ENCODE data around the gene QRFP. TPM values are rescaled to one million over a fixed set of nuclear protein-coding genes. Genes with fewer than 3 reads are reported as not detected.

The QRFP gene
- total RNA-seq, 1 experiment from 2014 or later = not detected

GRCh38 chr9:130895481-130896232 lies 955 bp downstream of the QRFP start:
- Histone ChIP-seq H3K9me3 (ENCODE audit: control insufficient read depth in 1 of 2, insufficient read depth in 1 of 2, low read depth in 1 of 2, low read length in 2 of 2) (no peaks in the 10 kb centered on the region), H3K4me1 (ENCODE audit: control insufficient read depth in 1 of 2, insufficient read depth in 2 of 2, low read length in 2 of 2) (no peaks in the 10 kb centered on the region), H3K9me2 (ENCODE audit: insufficient read depth) (no peaks in the 10 kb centered on the region), H2AFZ (ENCODE audit: low read depth, low read length, poor library complexity, severe bottlenecking) (no peak overlapping the region), H4K20me1 (ENCODE audit: insufficient read depth) (no peaks in the 10 kb centered on the region), H3K27ac (ENCODE audit: low read depth, low read length) (no peak overlapping the region), H3K27me3 (ENCODE audit: insufficient read depth, low read length) (no peaks in the 10 kb centered on the region), H3K4me2 (ENCODE audit: low read length) (no peak overlapping the region), H3K4me3 (replicated peaks in 1 of 2; ENCODE audit: low read depth in 1 of 2, low read length in 2 of 2) (no peak overlapping the region), H3K36me3 (ENCODE audit: control insufficient read depth in 1 of 2, insufficient read depth in 2 of 2, low read length in 2 of 2) (no peaks in the 10 kb centered on the region), H3K9ac (ENCODE audit: low read length) (no peak overlapping the region), H3K79me2 (ENCODE audit: insufficient read depth, low read length) (no peaks in the 10 kb centered on the region)
- intact Hi-C loops (cut with micrococcal nuclease) = no loop called here
- DNase-seq (ENCODE audit: low read depth, low spot score) = no peak
- ATAC-seq = no peak
- no peak for TF ChIP-seq SIN3A (IDR thresholded peaks at IDR 0.05; ENCODE audit: low read depth)
- no peak for TF ChIP-seq ZBTB33 (IDR thresholded peaks at IDR 0.05; ENCODE audit: extremely low read depth, insufficient replicate concordance, low read length)
- no peak for TF ChIP-seq CBX3 (IDR thresholded peaks at IDR 0.05; ENCODE audit: low read depth)
- no peak for TF ChIP-seq REST (IDR thresholded peaks at IDR 0.05; ENCODE audit: low read depth)
- TF ChIP-seq YY1 (IDR thresholded peaks at IDR 0.05; ENCODE audit: extremely low read depth, insufficient replicate concordance, low read depth, low read length) = no peak
- no peak for TF ChIP-seq ELF1 (IDR thresholded peaks at IDR 0.05; ENCODE audit: borderline replicate concordance, low read depth)
- TF ChIP-seq, protein P1, sequence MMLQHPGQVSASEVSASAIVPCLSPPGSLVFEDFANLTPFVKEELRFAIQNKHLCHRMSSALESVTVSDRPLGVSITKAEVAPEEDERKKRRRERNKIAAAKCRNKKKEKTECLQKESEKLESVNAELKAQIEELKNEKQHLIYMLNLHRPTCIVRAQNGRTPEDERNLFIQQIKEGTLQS (IDR thresholded peaks at IDR 0.05) = no peak
- TF ChIP-seq ZFX (IDR thresholded peaks at IDR 0.05) = no peak
- no peak for TF ChIP-seq FOSL1 (IDR thresholded peaks at IDR 0.05; ENCODE audit: low read depth)
- no peak for TF ChIP-seq POLR2AphosphoS5 (IDR thresholded peaks at IDR 0.05; ENCODE audit: low read depth, low read length)
- ChIA-PET CTCF (interaction anchor here (1.3 to 2.9 kb wide), 3 partner anchors 29 to 151 kb away, joined by 4 to 21 read pairs (median 4); no protein-coding TSS in a partner anchor), POLR2A (no interaction called here), RAD21 (ENCODE audit: low non-redundant PET in 1 of 2, low total read pairs in 2 of 2, uncharacterized antibody in 2 of 2, unreplicated experiment in 2 of 2) (interaction anchor here in 1 of 2 experiments (1.5 kb wide), 1 partner anchor 32 kb away, joined by 4 read pairs; no protein-coding TSS in a partner anchor)
- BruUV-seq (replicated peaks) = no TSS peak
